B cell (primary cell): ENCODE measurements around the gene CDC37L1.

Source experiments
- CTCF ChIP-seq: fragments of 200-600 bp; IDR thresholded peaks from one replicate; pipeline ENCODE4 v1.8.0; 2022; ENCODE audit warnings: antibody characterized with exemption, mild to moderate bottlenecking
- EZH2 ChIP-seq: IDR thresholded peaks from 2 replicates; pipeline ENCODE4 v1.6.1; 2012; ENCODE audit warnings: borderline replicate concordance, low read depth, mild to moderate bottlenecking, moderate library complexity, low read length; ENCODE audit not compliant: insufficient read depth, poor library complexity, severe bottlenecking

GRCh38 chr9:4700932-4701331 is 21.6 kb downstream of the CDC37L1 start:
- no peak for TF ChIP-seq CTCF
- no peak for TF ChIP-seq EZH2
